ENCODE results near the gene CALHM1.
A peak's percentile ranks its signal among the peaks of the same experiment; 100 is the strongest.

The CALHM1 gene

GRCh38 chr10:103454026-103454425 lies 4.7 kb downstream of the CALHM1 start:
- no peak for DNase-seq

GRCh38 chr10:103452506-103453230 lies 6.0 kb downstream of the CALHM1 start:
- DNase-seq, result no peak

- DNase-seq, result peak; percentile 46
These were observed 6.7 kb downstream of the CALHM1 start, which contains the start of gene CALHM2 for GRCh38 chr10:103451831-103452505. Gene CALHM2 (minus strand): TSS chr10:103452370. CDS start chr10:103449941, 2,429 bp downstream.

- peak; percentile 38 for DNase-seq
These were observed 7.4 kb downstream of the CALHM1 start for GRCh38 chr10:103451091-103451813.

GRCh38 chr10:103450201-103450695 lies 8.5 kb downstream of the CALHM1 start:
- DNase-seq, result no peak

- DNase-seq, result no peak
These were observed 9.2 kb downstream of the CALHM1 start for GRCh38 chr10:103449208-103450144.

GRCh38 chr10:103448746-103449145 lies 10.0 kb downstream of the CALHM1 start:
- DNase-seq, result peak; percentile 88

- DNase-seq, result no peak
These were observed 11.5 kb downstream of the CALHM1 start for GRCh38 chr10:103447187-103447586.

- DNase-seq, result peak; percentile 44
These were observed 12.7 kb downstream of the CALHM1 start for GRCh38 chr10:103445767-103446567.

GRCh38 chr10:103445366-103445765 lies 13.3 kb downstream of the CALHM1 start:
- DNase-seq, result no peak

GRCh38 chr10:103444478-103444877 lies 14.2 kb downstream of the CALHM1 start:
- no peak for DNase-seq

- no peak for DNase-seq
These were observed 15.1 kb downstream of the CALHM1 start for GRCh38 chr10:103443475-103444185.

GRCh38 chr10:103442031-103442461 lies 16.7 kb downstream of the CALHM1 start:
- DNase-seq, result no peak

GRCh38 chr10:103441611-103442010 lies 17.1 kb downstream of the CALHM1 start:
- no peak for DNase-seq

- no peak for DNase-seq
These were observed 17.5 kb downstream of the CALHM1 start for GRCh38 chr10:103441206-103441605.

GRCh38 chr10:103440416-103440815 lies 18.3 kb downstream of the CALHM1 start:
- no peak for DNase-seq

GRCh38 chr10:103439776-103440175 lies 18.9 kb downstream of the CALHM1 start:
- DNase-seq, result no peak

GRCh38 chr10:103433858-103434257 lies 24.8 kb downstream of the CALHM1 start:
- no peak for DNase-seq

GRCh38 chr10:103431902-103432301 lies 26.8 kb downstream of the CALHM1 start:
- no peak for DNase-seq

- no peak for DNase-seq
These were observed 29.1 kb downstream of the CALHM1 start for GRCh38 chr10:103429647-103430046.
